IMR-90 (cell line): ENCODE results near the gene ZMIZ1. TPM values are rescaled to one million over a fixed set of nuclear protein-coding genes. Genes with fewer than 3 reads are reported as not detected.
A peak's percentile ranks its signal among the peaks of the same experiment; 100 is the strongest.

Experiments
- ATAC-seq: fragments of 200-7000 bp; cut with Tn5 transposase; 2 replicates; pipeline ENCODE4 v1.9.1; 2020; ENCODE audit warnings: low read depth, mild to moderate bottlenecking, moderate library complexity
- BruUV-seq: library from RNA; stranded (reverse); fragments of 400-500 nt; replicated peaks from 2 replicates; lab custom pipeline; 2021; lab: Mats Ljungman, UMichigan
- CTCF ChIA-PET: fragments of 300-600 bp; formaldehyde crosslinking; extraction: SDS; loops from one replicate; lab custom pipeline; 2021; ENCODE audit warnings: antibody characterized with exemption; lab: Yijun Ruan, JAX
- POLR2A ChIA-PET: fragments of 300-600 bp; sonication (Branson Sonifier 250); formaldehyde crosslinking; loops from one replicate; lab custom pipeline; 2022; ENCODE audit warnings: antibody characterized with exemption; ENCODE audit not compliant: unreplicated experiment; lab: Charles Lee
- DNase-seq: peaks from one replicate; pipeline ENCODE4 v3.0.0; 2013
- H2AFZ ChIP-seq: replicated peaks from 2 replicates; pipeline ENCODE3; 2013; ENCODE audit warnings: low read length, mild to moderate bottlenecking; ENCODE audit not compliant: poor library complexity
- H2AK5ac ChIP-seq: 2 replicates; pipeline ENCODE4 v1.6.1; 2013; ENCODE audit warnings: low read depth, low read length, inconsistent platforms
- H2AK9ac ChIP-seq: replicated peaks from 2 replicates; pipeline ENCODE3; 2013; ENCODE audit warnings: mild to moderate bottlenecking, low read depth, low read length, moderate library complexity; ENCODE audit not compliant: poor library complexity
- H2BK120ac ChIP-seq: 2 replicates; pipeline ENCODE4 v1.6.1; 2013; ENCODE audit warnings: low read depth, low read length, inconsistent platforms
- H2BK15ac ChIP-seq: 3 replicates; pipeline ENCODE4 v1.6.1; 2013; ENCODE audit warnings: low read depth, low read length, inconsistent platforms
- H2BK20ac ChIP-seq: 2 replicates; pipeline ENCODE4 v1.6.1; 2013; ENCODE audit warnings: low read depth, mild to moderate bottlenecking, inconsistent platforms, low read length, moderate library complexity
- H2BK5ac ChIP-seq: 2 replicates; pipeline ENCODE4 v1.6.1; 2013; ENCODE audit warnings: mild to moderate bottlenecking, low read depth, low read length, inconsistent platforms; ENCODE audit not compliant: poor library complexity, severe bottlenecking
- H3K14ac ChIP-seq: replicated peaks from 2 replicates; pipeline ENCODE4 v1.6.1; 2013; ENCODE audit warnings: low read depth, low read length, inconsistent platforms
- H3K18ac ChIP-seq: 2 replicates; pipeline ENCODE4 v1.6.1; 2013; ENCODE audit warnings: low read depth, low read length, control low read depth
- H3K23ac ChIP-seq: 2 replicates; pipeline ENCODE4 v1.6.1; 2013; ENCODE audit warnings: low read depth, low read length, inconsistent platforms
- H3K27ac ChIP-seq: 2 replicates; pipeline ENCODE4 v1.5.1; 2013; ENCODE audit warnings: mild to moderate bottlenecking, control low read depth, low read length; ENCODE audit not compliant: insufficient read depth
- H3K27me3 ChIP-seq: 2 replicates; pipeline ENCODE4 v1.6.1; 2013; ENCODE audit warnings: low read length; ENCODE audit not compliant: control insufficient read depth, insufficient read depth
- H3K36me3 ChIP-seq: 2 replicates; pipeline ENCODE4 v1.6.1; 2013; ENCODE audit warnings: low read length, mixed read lengths; ENCODE audit not compliant: control insufficient read depth, insufficient read depth
- H3K4ac ChIP-seq: 2 replicates; pipeline ENCODE4 v1.6.1; 2013; ENCODE audit warnings: low read depth, low read length, inconsistent platforms
- H3K4me1 ChIP-seq: 2 replicates; pipeline ENCODE4 v1.6.1; 2013; ENCODE audit warnings: low read length, mixed read lengths; ENCODE audit not compliant: control insufficient read depth, insufficient read depth
- H3K4me2 ChIP-seq: 2 replicates; pipeline ENCODE4 v1.6.1; 2013; ENCODE audit warnings: low read depth, mild to moderate bottlenecking, control low read depth, low read length, moderate library complexity
- H3K4me3 ChIP-seq: 2 replicates; pipeline ENCODE4 v1.5.1; 2013; ENCODE audit warnings: low read depth, mild to moderate bottlenecking, control low read depth, low read length, moderate library complexity; ENCODE audit not compliant: insufficient read depth
- H3K56ac ChIP-seq: 2 replicates; pipeline ENCODE4 v1.6.1; 2013; ENCODE audit warnings: low read length, inconsistent platforms; ENCODE audit not compliant: insufficient read depth; ENCODE audit errors: extremely low read depth
- H3K79me1 ChIP-seq, 2 experiments: 2 replicates each; pipeline ENCODE4 v1.6.1; 2013; ENCODE audit warnings: low read length in 2 of 2, inconsistent platforms in 1 of 2, low read depth in 1 of 2
- H3K9ac ChIP-seq: 2 replicates; pipeline ENCODE4 v1.6.1; 2013; ENCODE audit warnings: low read depth, low read length, control low read depth
- H3K9me1 ChIP-seq: 2 replicates; pipeline ENCODE4 v1.6.1; 2013; ENCODE audit warnings: low read length, inconsistent platforms; ENCODE audit not compliant: insufficient read depth
- H3K9me3 ChIP-seq: 2 replicates; pipeline ENCODE4 v1.6.1; 2013; ENCODE audit warnings: low read length; ENCODE audit not compliant: control insufficient read depth, insufficient read depth
- H4K20me1 ChIP-seq: 2 replicates; pipeline ENCODE4 v1.6.1; 2013; ENCODE audit warnings: low read length, inconsistent platforms; ENCODE audit not compliant: insufficient read depth
- H4K5ac ChIP-seq: 2 replicates; pipeline ENCODE4 v1.6.1; 2013; ENCODE audit warnings: mild to moderate bottlenecking, low read depth, low read length, control low read depth
- H4K8ac ChIP-seq, 2 experiments: 2 replicates each; pipeline ENCODE4 v1.6.1; 2013; ENCODE audit warnings: low read depth in 2 of 2, low read length in 2 of 2, control low read depth in 1 of 2, inconsistent platforms in 1 of 2
- H4K91ac ChIP-seq: 2 replicates; pipeline ENCODE4 v1.6.1; 2013; ENCODE audit warnings: low read depth, low read length, inconsistent platforms; ENCODE audit not compliant: insufficient read depth
- BHLHE40 ChIP-seq: fragments of 150-350 bp; IDR thresholded peaks from 2 replicates; pipeline ENCODE4 v1.6.1; 2016; ENCODE audit warnings: mild to moderate bottlenecking, low read depth, low read length
- CEBPB ChIP-seq: IDR thresholded peaks from 2 replicates; pipeline ENCODE4 v1.6.1; 2012; ENCODE audit warnings: low read depth, low read length, improper control_type of control experiment
- CHD1 ChIP-seq: IDR thresholded peaks from 2 replicates; pipeline ENCODE4 v1.6.1; 2012; ENCODE audit warnings: low read depth, low read length, improper control_type of control experiment
- CTCF ChIP-seq: conservative IDR thresholded peaks from 2 replicates; pipeline ENCODE4 v1.5.1; 2012; ENCODE audit warnings: mild to moderate bottlenecking, low read depth, low read length, improper control_type of control experiment
- ELK1 ChIP-seq: fragments of 150-350 bp; IDR thresholded peaks from 2 replicates; pipeline ENCODE4 v1.6.1; 2016; ENCODE audit warnings: low read depth, mild to moderate bottlenecking, low read length, moderate library complexity, borderline replicate concordance
- FOS ChIP-seq: fragments of 150-350 bp; IDR thresholded peaks from 2 replicates; pipeline ENCODE4 v1.6.1; 2016; ENCODE audit warnings: low read depth, low read length
- MAFK ChIP-seq: IDR thresholded peaks from 2 replicates; pipeline ENCODE4 v1.6.1; 2012; ENCODE audit warnings: low read depth, low read length, improper control_type of control experiment
- MAZ ChIP-seq: IDR thresholded peaks from 2 replicates; pipeline ENCODE4 v1.6.1; 2012; ENCODE audit warnings: low read depth, mild to moderate bottlenecking, low read length, improper control_type of control experiment, moderate library complexity, borderline replicate concordance
- MXI1 ChIP-seq: IDR thresholded peaks from 2 replicates; pipeline ENCODE4 v1.6.1; 2012; ENCODE audit warnings: low read depth, mild to moderate bottlenecking, low read length, moderate library complexity, borderline replicate concordance
- NFE2L2 ChIP-seq: fragments of 150-350 bp; IDR thresholded peaks from 2 replicates; pipeline ENCODE4 v1.6.1; 2016; ENCODE audit warnings: low read depth, mild to moderate bottlenecking, low read length
- POLR2A ChIP-seq: IDR thresholded peaks from 2 replicates; pipeline ENCODE4 v1.6.1; 2012; ENCODE audit warnings: mild to moderate bottlenecking, low read depth, low read length
- RAD21 ChIP-seq: IDR thresholded peaks from 2 replicates; pipeline ENCODE4 v1.6.1; 2012; ENCODE audit warnings: low read length, improper control_type of control experiment
- RCOR1 ChIP-seq: IDR thresholded peaks from 2 replicates; pipeline ENCODE4 v1.6.1; 2012; ENCODE audit warnings: mild to moderate bottlenecking, low read length, improper control_type of control experiment; ENCODE audit not compliant: insufficient replicate concordance
- RFX5 ChIP-seq: IDR thresholded peaks from 2 replicates; pipeline ENCODE4 v1.8.0; 2012; ENCODE audit warnings: low read depth, mild to moderate bottlenecking, low read length, moderate library complexity
- SMC3 ChIP-seq: fragments of 150-350 bp; IDR thresholded peaks from 2 replicates; pipeline ENCODE4 v1.6.1; 2016; ENCODE audit warnings: low read depth, mild to moderate bottlenecking, antibody characterized with exemption, low read length, moderate library complexity
- WGBS, 2 experiments: methylation state at CpG; one replicate each; pipeline versions ENCODE4 v1.1.5 to v1.1.7; 2013; ENCODE audit warnings: missing lambda C conversion rate in 2 of 2; ENCODE audit not compliant: insufficient read length in 1 of 2; ENCODE audit errors: extremely low coverage in 2 of 2; 5-methylcytosine and 5-hydroxymethylcytosine counted together
- dilution Hi-C: fragments of 300-500 bp; cut with HindIII; formaldehyde crosslinking; loops from one replicate; pipeline ENCODE4 v1.14.3; 2018; ENCODE audit warnings: low sequenced_read_pairs; ENCODE audit not compliant: unreplicated experiment
- in situ Hi-C: fragments of 300-500 bp; cut with MboI; formaldehyde crosslinking; loops from 3 replicates; pipeline ENCODE4 v1.14.3; 2019; ENCODE audit warnings: low sequenced_read_pairs, inconsistent platforms, mixed read lengths
- intact Hi-C: fragments of 100-400 bp; cut with micrococcal nuclease; formaldehyde crosslinking; loops from 2 replicates; pipeline ENCODE4 v1.10.0; 2022
- polyA plus RNA-seq, 3 experiments: library from polyadenylated mRNA; depleted of rRNA; stranded (reverse); fragments of >200 nt; gene quantifications; 2 replicates each; pipeline ENCODE4 v1.2.3, GENCODE V29; 2012; ENCODE audit warnings: low replicate concordance in 1 of 3
- total RNA-seq: library from RNA; depleted of rRNA; stranded (reverse); fragments of >200 nt; gene quantifications from 2 replicates; pipeline ENCODE4 v1.2.3, GENCODE V29; 2012

ZMIZ1 gene
- total and polyA plus RNA-seq, 2 of the 4 experiments (the other 2 are of a cell fraction) = 6.6 to 48.7 TPM

- no peaks in the 10 kb centered on the region for H3K27me3 ChIP-seq
- dilution Hi-C loops = no loop called here
- peak overlapping the region; percentile 82 for H3K4ac ChIP-seq
- DNase-seq = peak; percentile 90
- H2AK9ac ChIP-seq = peak overlapping the region; percentile 91
- no TSS peak for BruUV-seq
- H4K8ac ChIP-seq = peak overlapping the region in 1 of 2 experiments; percentile 73; a peak in 2 of 4 replicates
- peak overlapping the region; percentile 3; the same call in 1 of the 3 replicates for H2BK15ac ChIP-seq
- peak overlapping the region; percentile 3 for H3K18ac ChIP-seq
- H3K36me3 ChIP-seq = peaks cover 80% of the 10 kb centered on the region
- ChIA-PET POLR2A (no interaction called here), CTCF (no interaction called here)
- H2BK5ac ChIP-seq = peak overlapping the region; percentile 88
- peak overlapping the region; percentile 74 for H2AFZ ChIP-seq
- intact Hi-C loops = loop anchor here (1.0 to 2.0 kb wide), 2 partner anchors 22 to 39 kb away; no protein-coding TSS in a partner anchor
- peak overlapping the region; percentile 15 for H3K23ac ChIP-seq
- peak overlapping the region; percentile 68 for H2BK20ac ChIP-seq
- H3K79me1 ChIP-seq = peaks cover 28 to 62% of the 10 kb centered on the region in 2 experiments
- 0 out of 2 replicates have a peak overlapping the region, but pooled peaks have one; percentile 20 for H3K56ac ChIP-seq
- peaks cover 19% of the 10 kb centered on the region for H3K4me1 ChIP-seq
- peak overlapping the region; percentile 72 for H2BK120ac ChIP-seq
- H3K4me2 ChIP-seq = peak overlapping the region; percentile 14; the same call in 1 of the 2 replicates
- H2AK5ac ChIP-seq = peak overlapping the region; percentile 86
- no peak overlapping the region for H4K5ac ChIP-seq
- no peak overlapping the region for H3K9ac ChIP-seq
- 15% methylated on average over 5 of the region's 13 CpGs; no CpG with 5 or more reads in 1 of the 2 experiments for WGBS, 2 experiments
- in situ Hi-C loops = no loop called here
- no peaks in the 10 kb centered on the region for H3K9me3 ChIP-seq
- peak overlapping the region; percentile 83 for H4K91ac ChIP-seq
- peak; percentile 77 for ATAC-seq
- peaks cover 27% of the 10 kb centered on the region for H4K20me1 ChIP-seq
- H3K27ac ChIP-seq = peak overlapping the region; percentile 52
- H3K14ac ChIP-seq = peak overlapping the region; percentile 18
- H3K9me1 ChIP-seq = peaks cover 32% of the 10 kb centered on the region
- no peak overlapping the region for H3K4me3 ChIP-seq
- TF ChIP-seq CHD1 (no peak), FOS (peak; percentile 70), RCOR1 (no peak), CEBPB (peak; percentile 70), BHLHE40 (peak; percentile 93), SMC3 (no peak), MAZ (peak; percentile 60; the same call in 1 of the 2 replicates), POLR2A (no peak), RFX5 (no peak), MAFK (0 out of 2 replicates have a peak, but pooled peaks have one; percentile 13), RAD21 (no peak; the same call in 1 of the 2 replicates), CTCF (no peak), ELK1 (no peak), NFE2L2 (no peak), MXI1 (peak; percentile 85)
Observed at GRCh38 chr10:79299397-79300241, 230.9 kb downstream of the ZMIZ1 start.
